ENCODE results near the gene NIPSNAP2. TPM values are rescaled to one million over a fixed set of nuclear protein-coding genes. Genes with fewer than 3 reads are reported as not detected.
A peak's percentile ranks its signal among the peaks of the same experiment; 100 is the strongest.

Gene NIPSNAP2
- total and polyA plus RNA-seq, 2 donors from 2014 or later: 60.3 to 64.4 TPM

DNA sequence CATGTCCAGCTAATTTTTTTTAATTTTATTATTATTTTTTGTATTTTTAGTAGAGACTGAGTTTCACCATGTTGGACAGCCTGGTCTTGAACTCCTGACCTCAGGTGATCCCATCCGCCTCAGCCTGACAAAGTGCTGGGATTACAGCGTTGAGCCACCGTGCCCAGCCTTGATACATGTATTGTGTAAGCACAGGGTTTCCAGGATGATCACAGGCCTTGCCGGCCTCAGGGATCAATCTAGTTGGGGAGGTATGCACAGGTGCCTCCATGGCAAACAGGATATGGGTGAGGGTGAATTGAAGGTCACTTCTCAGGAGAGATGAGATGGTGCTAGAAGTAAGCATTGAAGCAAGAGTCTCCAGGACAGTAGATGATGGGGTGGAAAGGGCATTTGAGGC lies 7.2 kb upstream of the NIPSNAP2 start:
- Histone ChIP-seq H3K4me1 (ENCODE audit: control insufficient read depth in 2 of 3, insufficient read depth in 2 of 3, low read depth in 1 of 3, low read length in 3 of 3) (peaks cover 0 to under 1% (median 0%) of the 10 kb centered on the region in 3 donors), H3K36me3 (ENCODE audit: control insufficient read depth in 2 of 3, insufficient read depth in 3 of 3, low read length in 3 of 3) (peaks cover 2 to 3% (median 3%) of the 10 kb centered on the region in 3 donors), H3K4me3 (ENCODE audit: low read length in 3 of 3) (no peak overlapping the region), H3K9me3 (ENCODE audit: control insufficient read depth in 2 of 3, insufficient read depth in 1 of 3, low read length in 3 of 3) (no peaks in the 10 kb centered on the region), H3K27ac (ENCODE audit: low read depth in 2 of 2, low read length in 2 of 2) (no peak overlapping the region), H3K27me3 (ENCODE audit: control insufficient read depth, insufficient read depth, low read length) (no peaks in the 10 kb centered on the region), H3K9ac (ENCODE audit: low read length in 3 of 3) (no peak overlapping the region)
- DNase-seq (no peak), FAIRE-seq (no peak)
- intact Hi-C loops (cut with DNase I): no loop called here
- TF ChIP-seq, protein P1, sequence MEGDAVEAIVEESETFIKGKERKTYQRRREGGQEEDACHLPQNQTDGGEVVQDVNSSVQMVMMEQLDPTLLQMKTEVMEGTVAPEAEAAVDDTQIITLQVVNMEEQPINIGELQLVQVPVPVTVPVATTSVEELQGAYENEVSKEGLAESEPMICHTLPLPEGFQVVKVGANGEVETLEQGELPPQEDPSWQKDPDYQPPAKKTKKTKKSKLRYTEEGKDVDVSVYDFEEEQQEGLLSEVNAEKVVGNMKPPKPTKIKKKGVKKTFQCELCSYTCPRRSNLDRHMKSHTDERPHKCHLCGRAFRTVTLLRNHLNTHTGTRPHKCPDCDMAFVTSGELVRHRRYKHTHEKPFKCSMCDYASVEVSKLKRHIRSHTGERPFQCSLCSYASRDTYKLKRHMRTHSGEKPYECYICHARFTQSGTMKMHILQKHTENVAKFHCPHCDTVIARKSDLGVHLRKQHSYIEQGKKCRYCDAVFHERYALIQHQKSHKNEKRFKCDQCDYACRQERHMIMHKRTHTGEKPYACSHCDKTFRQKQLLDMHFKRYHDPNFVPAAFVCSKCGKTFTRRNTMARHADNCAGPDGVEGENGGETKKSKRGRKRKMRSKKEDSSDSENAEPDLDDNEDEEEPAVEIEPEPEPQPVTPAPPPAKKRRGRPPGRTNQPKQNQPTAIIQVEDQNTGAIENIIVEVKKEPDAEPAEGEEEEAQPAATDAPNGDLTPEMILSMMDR (IDR thresholded peaks at IDR 0.05; ENCODE audit: borderline replicate concordance, extremely low read depth, insufficient read depth): no peak

DNA sequence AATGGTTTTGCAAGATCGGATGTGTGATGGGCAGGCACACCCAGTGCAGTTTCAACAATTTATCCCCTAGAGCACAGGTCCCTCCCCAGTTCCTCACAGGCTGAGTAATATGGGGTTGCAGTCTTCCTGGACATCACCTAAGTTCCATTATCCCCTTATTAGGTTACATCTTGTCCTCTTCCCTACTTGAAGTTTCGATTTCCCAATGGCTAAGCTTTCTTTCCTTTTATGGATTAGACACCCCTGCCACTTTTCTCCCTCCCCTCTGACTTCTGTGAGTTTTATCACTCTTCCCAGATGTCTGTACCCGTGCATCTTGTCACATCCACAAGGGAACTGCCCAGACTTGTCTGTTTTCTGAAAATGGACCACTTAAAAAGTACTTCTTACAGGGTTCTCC lies 2.4 kb upstream of the NIPSNAP2 start:
- H3K4me1 ChIP-seq (ENCODE audit: control insufficient read depth in 2 of 3, insufficient read depth in 2 of 3, low read depth in 1 of 3, low read length in 3 of 3): peaks cover 0 to 5% (median 3%) of the 10 kb centered on the region in 3 donors
- no peak overlapping the region for H3K9ac ChIP-seq (ENCODE audit: low read length in 3 of 3)
- no peaks in the 10 kb centered on the region for H3K27me3 ChIP-seq (ENCODE audit: control insufficient read depth, insufficient read depth, low read length)
- no peak overlapping the region for H3K4me3 ChIP-seq (ENCODE audit: low read length in 3 of 3)
- intact Hi-C loops (cut with DNase I): no loop called here
- no peaks in the 10 kb centered on the region for H3K36me3 ChIP-seq (ENCODE audit: control insufficient read depth in 2 of 3, insufficient read depth in 3 of 3, low read length in 3 of 3)
- TF ChIP-seq, protein P1 (IDR thresholded peaks at IDR 0.05; ENCODE audit: borderline replicate concordance, extremely low read depth, insufficient read depth): no peak
- DNase-seq (no peak), FAIRE-seq (no peak)
- H3K9me3 ChIP-seq (ENCODE audit: control insufficient read depth in 2 of 3, insufficient read depth in 1 of 3, low read length in 3 of 3): no peaks in the 10 kb centered on the region
- H3K27ac ChIP-seq (ENCODE audit: low read depth in 2 of 2, low read length in 2 of 2): no peak overlapping the region

DNA sequence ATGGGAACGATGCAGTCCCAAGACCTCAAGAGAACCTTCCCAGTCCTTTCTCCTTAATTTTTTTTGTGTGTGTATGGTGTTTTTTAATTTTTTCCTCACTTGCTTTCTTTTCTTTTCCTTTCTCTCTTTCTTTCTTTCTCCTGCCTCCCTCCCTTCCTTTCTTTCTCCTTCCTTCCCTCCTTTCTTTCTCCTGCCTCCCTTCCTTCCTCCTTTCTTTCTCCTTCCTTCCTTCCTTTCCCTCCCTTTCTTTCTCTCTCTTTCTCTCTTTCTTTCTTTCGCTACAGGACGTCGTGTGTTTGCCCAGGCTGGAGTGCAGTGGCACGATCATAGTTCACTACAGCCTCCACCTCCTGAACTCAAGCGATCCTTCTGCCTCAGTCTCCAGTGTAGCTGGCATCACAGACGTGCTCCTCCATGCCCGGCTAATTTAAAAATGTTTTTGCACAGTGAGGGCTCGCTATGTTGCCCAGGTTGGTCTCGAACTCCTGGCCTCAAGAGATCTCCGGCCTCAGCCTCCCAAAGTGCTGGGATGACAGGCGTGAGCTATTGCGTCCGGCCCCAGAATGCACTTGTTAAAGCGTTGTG lies 709 bp upstream of the NIPSNAP2 start:
- intact Hi-C loops (cut with DNase I): no loop called here
- peak overlapping the region; percentile 67 to 85 for H3K27ac ChIP-seq (ENCODE audit: low read depth in 2 of 2, low read length in 2 of 2)
- TF ChIP-seq, protein P1 (IDR thresholded peaks at IDR 0.05; ENCODE audit: borderline replicate concordance, extremely low read depth, insufficient read depth): no peak

More for the DNA sequence above, 709 bp upstream of the NIPSNAP2 start:
- H3K9ac ChIP-seq (ENCODE audit: low read length in 3 of 3): peak overlapping the region in 2 of 3 donors; percentile 67
- no peak for FAIRE-seq
- H3K4me3 ChIP-seq (ENCODE audit: low read length in 3 of 3): peak overlapping the region; percentile 16 to 60 (median 55)
- no peak for DNase-seq
- no peaks in the 10 kb centered on the region for H3K9me3 ChIP-seq (ENCODE audit: control insufficient read depth in 2 of 3, insufficient read depth in 1 of 3, low read length in 3 of 3)
- no peaks in the 10 kb centered on the region for H3K36me3 ChIP-seq (ENCODE audit: control insufficient read depth in 2 of 3, insufficient read depth in 3 of 3, low read length in 3 of 3)
- no peaks in the 10 kb centered on the region for H3K27me3 ChIP-seq (ENCODE audit: control insufficient read depth, insufficient read depth, low read length)
- H3K4me1 ChIP-seq (ENCODE audit: control insufficient read depth in 2 of 3, insufficient read depth in 2 of 3, low read depth in 1 of 3, low read length in 3 of 3): peaks cover 0 to 5% (median 3%) of the 10 kb centered on the region in 3 donors

Measured in kidney (tissue), 14 donors.